Left ventricle myocardium inferior (tissue), 1 donor: ENCODE measurements around the gene MINDY4B. TPM values are rescaled to one million over a fixed set of nuclear protein-coding genes. Genes with fewer than 3 reads are reported as not detected.

ENCODE experiments used
- DNase-seq: peaks from one replicate; pipeline ENCODE4 v3.0.0-alpha.2; 2020
- H3K27ac ChIP-seq: fragments of 200-600 bp; replicated peaks from 2 replicates; pipeline ENCODE4 v1.8.0; 2021
- H3K27me3 ChIP-seq: fragments of 200-600 bp; 2 replicates; pipeline ENCODE4 v1.8.0; 2021; ENCODE audit warnings: low read depth
- H3K36me3 ChIP-seq: fragments of 200-600 bp; 2 replicates; pipeline ENCODE4 v1.8.0; 2021
- H3K4me1 ChIP-seq: fragments of 200-600 bp; 2 replicates; pipeline ENCODE4 v1.8.0; 2021
- H3K4me3 ChIP-seq: fragments of 200-600 bp; 2 replicates; pipeline ENCODE4 v1.8.0; 2021; ENCODE audit warnings: mild to moderate bottlenecking, moderate library complexity
- H3K9me3 ChIP-seq: fragments of 200-600 bp; replicated peaks from 2 replicates; pipeline ENCODE4 v1.8.0; 2021
- CTCF ChIP-seq: fragments of 200-600 bp; IDR thresholded peaks from 2 replicates; pipeline ENCODE4 v1.8.0; 2021; ENCODE audit warnings: antibody characterized with exemption, mild to moderate bottlenecking, borderline replicate concordance
- intact Hi-C: fragments of 100-400 bp; cut with micrococcal nuclease; formaldehyde crosslinking; loops from one replicate; pipeline ENCODE4 v1.11.0; 2022
- total RNA-seq: library from RNA; stranded (reverse); fragmentation: NEBNext Ultra II Directional; extraction: Animal tissue kit (Norgen Biotek cat#: 25700); gene quantifications from one replicate; pipeline ENCODE4 v1.2.1, GENCODE V29; 2021
- donor health status: DM: no; HTN: yes; CAD: no; lungs with severe emphysema.

Gene MINDY4B
- total RNA-seq, 1 donor from 2014 or later, result 0.22 TPM

- Histone ChIP-seq H3K9me3 (no peaks in the 10 kb centered on the region), H3K4me3 (no peak overlapping the region), H3K36me3 (no peaks in the 10 kb centered on the region), H3K27ac (no peak overlapping the region), H3K27me3 (no peaks in the 10 kb centered on the region), H3K4me1 (peaks cover 44% of the 10 kb centered on the region)
- intact Hi-C loops, result no loop called here
- no peak for TF ChIP-seq CTCF
- no peak for DNase-seq
These were observed 26.2 kb downstream of the MINDY4B start for GRCh38 chr3:150878996-150879575.

- no peaks in the 10 kb centered on the region for H3K36me3 ChIP-seq
- intact Hi-C loops, result no loop called here
- no peak overlapping the region for H3K4me3 ChIP-seq
- peaks cover 42% of the 10 kb centered on the region for H3K4me1 ChIP-seq
- H3K27me3 ChIP-seq, result no peaks in the 10 kb centered on the region
- no peak overlapping the region for H3K27ac ChIP-seq
- H3K9me3 ChIP-seq, result no peaks in the 10 kb centered on the region
- DNase-seq, result no peak
- TF ChIP-seq CTCF, result no peak
These were observed 26.9 kb downstream of the MINDY4B start for GRCh38 chr3:150878290-150878689.

- TF ChIP-seq CTCF, result no peak
- H3K36me3 ChIP-seq, result no peaks in the 10 kb centered on the region
- intact Hi-C loops, result no loop called here
- no peaks in the 10 kb centered on the region for H3K27me3 ChIP-seq
- no peaks in the 10 kb centered on the region for H3K9me3 ChIP-seq
- H3K4me1 ChIP-seq, result peaks cover 42% of the 10 kb centered on the region
- no peak overlapping the region for H3K4me3 ChIP-seq
- no peak overlapping the region for H3K27ac ChIP-seq
- no peak for DNase-seq
These were observed 27.9 kb downstream of the MINDY4B start for GRCh38 chr3:150877303-150877702.

- no peak for DNase-seq
- H3K27me3 ChIP-seq, result no peaks in the 10 kb centered on the region
- H3K9me3 ChIP-seq, result no peaks in the 10 kb centered on the region
- no peaks in the 10 kb centered on the region for H3K36me3 ChIP-seq
- intact Hi-C loops, result no loop called here
- peaks cover 42% of the 10 kb centered on the region for H3K4me1 ChIP-seq
- H3K4me3 ChIP-seq, result no peak overlapping the region
- no peak for TF ChIP-seq CTCF
- H3K27ac ChIP-seq, result no peak overlapping the region
These were observed 28.5 kb downstream of the MINDY4B start for GRCh38 chr3:150876611-150877265.

GRCh38 chr3:150875548-150875947 lies 29.7 kb downstream of the MINDY4B start:
- no peak for DNase-seq
- no peaks in the 10 kb centered on the region for H3K27me3 ChIP-seq
- intact Hi-C loops, result no loop called here
- no peaks in the 10 kb centered on the region for H3K9me3 ChIP-seq
- TF ChIP-seq CTCF, result no peak
- H3K27ac ChIP-seq, result no peak overlapping the region
- no peaks in the 10 kb centered on the region for H3K36me3 ChIP-seq
- H3K4me1 ChIP-seq, result peaks cover 42% of the 10 kb centered on the region
- no peak overlapping the region for H3K4me3 ChIP-seq
